A673 (cell line): ENCODE results near the gene TRPM3. TPM values are rescaled to one million over a fixed set of nuclear protein-coding genes. Genes with fewer than 3 reads are reported as not detected.

Source experiments
- BruUV-seq: library from RNA; stranded (reverse); fragments of 400-500 nt; replicated peaks from 2 replicates; lab custom pipeline; 2021; lab: Mats Ljungman, UMichigan
- CTCF ChIA-PET: fragments of 300-600 bp; sonication (Branson Sonifier 250); formaldehyde crosslinking; loops from one replicate; lab custom pipeline; 2022; ENCODE audit warnings: antibody characterized with exemption; lab: Charles Lee
- POLR2A ChIA-PET: fragments of 300-600 bp; sonication (Branson Sonifier 250); formaldehyde crosslinking; loops from one replicate; lab custom pipeline; 2022; ENCODE audit warnings: antibody characterized with exemption; ENCODE audit not compliant: low non-redundant PET; lab: Charles Lee
- DNase-seq: peaks from one replicate; pipeline ENCODE4 v3.0.0-alpha.2; 2015; ENCODE audit warnings: low spot score
- H3K27ac ChIP-seq: fragments of 200-600 bp; sonication (generic); 2 replicates; pipeline ENCODE4 v1.5.1; 2016; ENCODE audit warnings: mixed run types, low read depth, mild to moderate bottlenecking, mixed read lengths, antibody characterized with exemption, low read length; ENCODE audit not compliant: poor library complexity, severe bottlenecking
- H3K27me3 ChIP-seq: fragments of 200-600 bp; sonication (generic); replicated peaks from 2 replicates; pipeline ENCODE4 v1.6.1; 2017; ENCODE audit warnings: mixed run types, low read depth, mild to moderate bottlenecking, mixed read lengths, antibody characterized with exemption, low read length; ENCODE audit not compliant: insufficient read depth, poor library complexity
- H3K36me3 ChIP-seq: fragments of 200-600 bp; sonication (generic); 2 replicates; pipeline ENCODE4 v1.6.1; 2016; ENCODE audit warnings: mixed run types, mild to moderate bottlenecking, mixed read lengths, antibody characterized with exemption, low read length; ENCODE audit not compliant: insufficient read depth, poor library complexity, severe bottlenecking
- H3K4me1 ChIP-seq: fragments of 200-600 bp; sonication (generic); 2 replicates; pipeline ENCODE4 v1.6.1; 2017; ENCODE audit warnings: mixed run types, mild to moderate bottlenecking, mixed read lengths, antibody characterized with exemption, low read length; ENCODE audit not compliant: insufficient read depth, poor library complexity, severe bottlenecking
- H3K4me3 ChIP-seq: fragments of 200-600 bp; sonication (generic); 2 replicates; pipeline ENCODE4 v1.5.1; 2016; ENCODE audit warnings: low read depth, mixed run types, mild to moderate bottlenecking, mixed read lengths, low read length; ENCODE audit not compliant: poor library complexity, severe bottlenecking
- H3K9me3 ChIP-seq: fragments of 200-600 bp; sonication (generic); 2 replicates; pipeline ENCODE4 v1.6.1; 2016; ENCODE audit warnings: mixed run types, low read depth, mild to moderate bottlenecking, mixed read lengths, antibody characterized with exemption, low read length; ENCODE audit not compliant: poor library complexity, severe bottlenecking
- EZH2 ChIP-seq: fragments of 200-600 bp; sonication (generic); IDR thresholded peaks from 2 replicates; pipeline ENCODE4 v1.6.1; 2017; ENCODE audit warnings: borderline replicate concordance, low read depth, mild to moderate bottlenecking, mixed read lengths, antibody characterized with exemption, low read length; ENCODE audit not compliant: poor library complexity, severe bottlenecking
- intact Hi-C: fragments of 100-400 bp; cut with micrococcal nuclease; formaldehyde crosslinking; loops from one replicate; pipeline ENCODE4 v1.10.0; 2022; ENCODE audit not compliant: unreplicated experiment
- total RNA-seq: library from RNA; stranded (reverse); gene quantifications from 2 replicates; pipeline ENCODE4 v1.2.3, GENCODE V29; 2021
- TF ChIP-seq, protein P1 (sequence below): fragments of 300-800, 200-600 bp; sonication (generic); conservative IDR thresholded peaks from 2 replicates; pipeline ENCODE4 v1.5.1; 2017; ENCODE audit warnings: low read depth, mild to moderate bottlenecking, antibody characterized with exemption, low read length, moderate library complexity, mixed read lengths

The TRPM3 gene
- total RNA-seq, 1 experiment from 2014 or later, result not detected

DNA sequence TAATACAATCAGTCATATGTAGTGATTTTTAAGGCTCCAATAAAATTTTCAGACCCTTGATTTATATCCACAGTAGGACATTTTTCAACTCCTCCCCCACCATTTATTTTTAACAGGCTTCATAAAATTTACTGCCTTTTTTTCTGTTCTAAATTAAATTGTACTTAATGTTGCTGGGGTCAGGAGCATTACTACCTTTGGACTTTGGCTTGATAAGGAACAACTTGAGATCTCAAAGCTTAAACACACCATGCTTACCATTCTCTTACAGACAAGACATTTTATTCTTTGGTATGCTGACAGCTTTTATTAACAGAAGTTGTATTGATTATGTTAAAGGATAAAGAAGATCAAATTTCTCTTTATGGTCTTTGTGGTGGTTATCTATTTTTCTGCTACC lies 30.5 kb downstream of the TRPM3 start:
- no peaks in the 10 kb centered on the region for H3K36me3 ChIP-seq
- CTCF ChIA-PET, result no interaction called here
- no peak for TF ChIP-seq EZH2
- TF ChIP-seq, protein P1, sequence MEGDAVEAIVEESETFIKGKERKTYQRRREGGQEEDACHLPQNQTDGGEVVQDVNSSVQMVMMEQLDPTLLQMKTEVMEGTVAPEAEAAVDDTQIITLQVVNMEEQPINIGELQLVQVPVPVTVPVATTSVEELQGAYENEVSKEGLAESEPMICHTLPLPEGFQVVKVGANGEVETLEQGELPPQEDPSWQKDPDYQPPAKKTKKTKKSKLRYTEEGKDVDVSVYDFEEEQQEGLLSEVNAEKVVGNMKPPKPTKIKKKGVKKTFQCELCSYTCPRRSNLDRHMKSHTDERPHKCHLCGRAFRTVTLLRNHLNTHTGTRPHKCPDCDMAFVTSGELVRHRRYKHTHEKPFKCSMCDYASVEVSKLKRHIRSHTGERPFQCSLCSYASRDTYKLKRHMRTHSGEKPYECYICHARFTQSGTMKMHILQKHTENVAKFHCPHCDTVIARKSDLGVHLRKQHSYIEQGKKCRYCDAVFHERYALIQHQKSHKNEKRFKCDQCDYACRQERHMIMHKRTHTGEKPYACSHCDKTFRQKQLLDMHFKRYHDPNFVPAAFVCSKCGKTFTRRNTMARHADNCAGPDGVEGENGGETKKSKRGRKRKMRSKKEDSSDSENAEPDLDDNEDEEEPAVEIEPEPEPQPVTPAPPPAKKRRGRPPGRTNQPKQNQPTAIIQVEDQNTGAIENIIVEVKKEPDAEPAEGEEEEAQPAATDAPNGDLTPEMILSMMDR, result no peak
- POLR2A ChIA-PET, result no interaction called here
- no peak overlapping the region for H3K27ac ChIP-seq
- H3K4me3 ChIP-seq, result no peak overlapping the region
- DNase-seq, result no peak
- H3K27me3 ChIP-seq, result no peaks in the 10 kb centered on the region
- intact Hi-C loops, result no loop called here
- H3K9me3 ChIP-seq, result no peaks in the 10 kb centered on the region
- BruUV-seq, result no TSS peak
- no peaks in the 10 kb centered on the region for H3K4me1 ChIP-seq

- DNase-seq, result no peak
Measured at GRCh38 chr9:71079451-71079850, 42.0 kb downstream of the TRPM3 start.

GRCh38 chr9:71076096-71076495 lies 45.3 kb downstream of the TRPM3 start:
- Histone ChIP-seq H3K9me3 (no peaks in the 10 kb centered on the region), H3K27me3 (peaks cover 6% of the 10 kb centered on the region), H3K4me3 (no peak overlapping the region), H3K27ac (no peak overlapping the region), H3K36me3 (no peaks in the 10 kb centered on the region), H3K4me1 (no peaks in the 10 kb centered on the region)
- DNase-seq, result no peak
- ChIA-PET POLR2A (no interaction called here), CTCF (no interaction called here)
- TF ChIP-seq, protein P1, result no peak
- TF ChIP-seq EZH2, result no peak
- intact Hi-C loops, result no loop called here
- no TSS peak for BruUV-seq

More at GRCh38 chr9:71079451-71079850, 42.0 kb downstream of the TRPM3 start:
- intact Hi-C loops, result no loop called here
- Histone ChIP-seq H3K4me3 (no peak overlapping the region), H3K27me3 (no peaks in the 10 kb centered on the region), H3K36me3 (no peaks in the 10 kb centered on the region), H3K4me1 (no peaks in the 10 kb centered on the region), H3K9me3 (no peaks in the 10 kb centered on the region), H3K27ac (no peak overlapping the region)
- TF ChIP-seq EZH2, result no peak
- TF ChIP-seq, protein P1, result no peak
- CTCF ChIA-PET, result no interaction called here
- POLR2A ChIA-PET, result no interaction called here
- BruUV-seq, result no TSS peak
